Spinal cord (tissue), 10 donors: ENCODE measurements around the gene PTPN4. TPM values are rescaled to one million over a fixed set of nuclear protein-coding genes. Genes with fewer than 3 reads are reported as not detected.

Experiments
- DNase-seq, 6 donors: peaks; one replicate each; pipeline versions ENCODE4 v3.0.0 to v3.0.0-alpha.2; 2013 to 2015; ENCODE audit warnings: low spot score in 6 of 6, low read depth in 4 of 6
- H3K27ac ChIP-seq: one replicate; pipeline ENCODE4 v1.5.1; 2013; ENCODE audit warnings: low read depth, low read length, control low read depth
- H3K27me3 ChIP-seq: one replicate; pipeline ENCODE4 v1.6.1; 2013; ENCODE audit warnings: low read length; ENCODE audit not compliant: control insufficient read depth, insufficient read depth
- H3K36me3 ChIP-seq: one replicate; pipeline ENCODE4 v1.6.1; 2013; ENCODE audit warnings: low read length; ENCODE audit not compliant: control insufficient read depth, insufficient read depth
- H3K4me1 ChIP-seq: one replicate; pipeline ENCODE4 v1.6.1; 2013; ENCODE audit warnings: low read length; ENCODE audit not compliant: control insufficient read depth, insufficient read depth
- H3K4me3 ChIP-seq: one replicate; pipeline ENCODE4 v1.5.1; 2013; ENCODE audit warnings: low read depth, low read length, control low read depth
- H3K9me3 ChIP-seq: one replicate; pipeline ENCODE4 v1.6.1; 2013; ENCODE audit warnings: low read length; ENCODE audit not compliant: control insufficient read depth, insufficient read depth
- WGBS: methylation state at CpG from one replicate; pipeline ENCODE4 v1.1.5; 2013; ENCODE audit warnings: missing lambda C conversion rate; ENCODE audit not compliant: insufficient coverage; 5-methylcytosine and 5-hydroxymethylcytosine counted together
- polyA plus RNA-seq, 2 donors: library from polyadenylated mRNA; unstranded; fragments of 120-200 nt; gene quantifications; one replicate each; pipeline ENCODE4 v1.2.1, GENCODE V29; 2013; ENCODE audit not compliant: insufficient read length in 2 of 2
- total RNA-seq, 2 donors: library from RNA; depleted of rRNA in 1 of 2; stranded (reverse); fragments of 120-200 nt in 1 of 2; fragments of >200 nt in 1 of 2; gene quantifications; one replicate each; pipeline versions ENCODE4 v1.2.3 to v1.2.4, GENCODE V29; 2013 to 2014
- donor health status: healthy.

PTPN4 gene
- total and polyA plus RNA-seq, 4 donors, result 16.8 to 117 (median 45.0) TPM

- peaks cover 24% of the 10 kb centered on the region for H3K4me1 ChIP-seq
- WGBS, result 89% methylated on average over 7 of the region's 12 CpGs
- no peak overlapping the region for H3K27ac ChIP-seq
- no peaks in the 10 kb centered on the region for H3K36me3 ChIP-seq
- H3K4me3 ChIP-seq, result no peak overlapping the region
- no peaks in the 10 kb centered on the region for H3K27me3 ChIP-seq
- DNase-seq, result no peak
- H3K9me3 ChIP-seq, result no peaks in the 10 kb centered on the region
Measured at GRCh38 chr2:119718501-119719260, 41.0 kb upstream of the PTPN4 start.

DNA sequence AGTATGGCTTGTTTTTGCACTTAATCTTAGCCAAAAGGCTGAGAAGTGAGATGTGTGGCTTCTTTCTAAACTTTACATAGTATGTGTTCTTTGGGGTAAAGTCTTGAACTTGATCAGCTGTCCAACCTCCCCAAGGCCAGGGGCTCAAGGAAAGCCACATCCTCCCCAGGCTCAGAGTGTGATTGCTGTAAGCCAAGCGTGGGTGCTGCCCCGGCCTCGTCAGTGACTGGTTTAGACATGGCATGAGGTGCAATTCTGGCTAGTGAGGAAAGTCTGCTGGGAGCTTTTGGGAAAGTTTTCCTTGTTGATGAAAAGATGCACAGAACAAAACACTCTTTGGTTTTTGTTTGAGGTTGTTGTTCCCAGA is 40.5 kb upstream of the PTPN4 start:
- H3K27me3 ChIP-seq, result no peaks in the 10 kb centered on the region
- no peaks in the 10 kb centered on the region for H3K9me3 ChIP-seq
- 91% methylated on average over 3 of the region's 3 CpGs for WGBS
- H3K36me3 ChIP-seq, result no peaks in the 10 kb centered on the region
- peaks cover 23% of the 10 kb centered on the region for H3K4me1 ChIP-seq
- H3K27ac ChIP-seq, result no peak overlapping the region
- H3K4me3 ChIP-seq, result no peak overlapping the region
- no peak for DNase-seq

GRCh38 chr2:119721043-119721442 is 38.7 kb upstream of the PTPN4 start:
- Histone ChIP-seq H3K4me1 (peaks cover 23% of the 10 kb centered on the region), H3K9me3 (no peaks in the 10 kb centered on the region), H3K36me3 (no peaks in the 10 kb centered on the region), H3K27me3 (no peaks in the 10 kb centered on the region), H3K4me3 (no peak overlapping the region), H3K27ac (no peak overlapping the region)
- WGBS, result 92% methylated on average over 1 of the region's 1 CpG
- no peak for DNase-seq

DNA sequence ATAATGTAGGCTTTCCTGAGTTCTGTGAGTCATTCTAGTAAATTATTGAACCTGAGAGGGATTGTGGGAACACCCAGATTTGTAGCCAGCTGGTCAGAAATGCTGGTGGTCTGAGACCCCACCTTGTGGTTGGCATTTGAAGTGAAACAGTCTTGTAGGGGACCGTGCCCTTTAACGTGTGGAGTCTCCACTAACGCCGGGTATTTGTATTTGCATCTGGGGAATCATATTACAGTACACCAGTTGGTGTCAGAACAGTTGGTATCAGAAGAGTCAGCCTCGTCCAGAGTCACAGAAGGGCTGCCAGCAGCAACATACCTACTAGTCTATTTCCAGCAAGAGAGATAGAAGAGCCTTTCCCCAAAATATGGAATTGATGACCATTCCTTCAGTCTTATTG is 38.3 kb upstream of the PTPN4 start:
- Histone ChIP-seq H3K36me3 (no peaks in the 10 kb centered on the region), H3K27me3 (no peaks in the 10 kb centered on the region), H3K4me1 (peaks cover 22% of the 10 kb centered on the region), H3K9me3 (no peaks in the 10 kb centered on the region), H3K27ac (no peak overlapping the region), H3K4me3 (no peak overlapping the region)
- no CpG with 5 or more reads among the region's 5 CpGs for WGBS
- no peak for DNase-seq

DNA sequence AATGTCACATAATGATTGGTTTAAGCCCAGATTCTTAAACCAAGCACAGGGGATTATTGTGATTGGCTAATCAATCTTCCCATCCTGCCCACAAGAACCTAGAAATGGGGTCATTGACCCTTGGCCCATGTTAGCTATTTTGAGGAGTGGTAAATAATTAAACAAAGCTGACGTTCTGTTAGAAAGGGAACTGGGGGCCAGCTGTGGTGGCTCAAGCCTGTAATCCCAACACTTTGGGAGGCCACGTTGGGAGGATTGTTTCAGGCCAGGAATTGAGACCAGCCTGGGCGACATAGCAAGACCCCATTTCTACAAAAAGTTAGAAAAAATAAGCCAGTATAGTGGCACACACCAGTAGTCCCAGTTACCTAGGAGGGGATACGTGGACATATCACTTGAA is 37.8 kb upstream of the PTPN4 start:
- no peak for DNase-seq
- H3K9me3 ChIP-seq, result no peaks in the 10 kb centered on the region
- 67% methylated on average over 1 of the region's 4 CpGs for WGBS
- H3K36me3 ChIP-seq, result no peaks in the 10 kb centered on the region
- H3K4me3 ChIP-seq, result no peak overlapping the region
- no peaks in the 10 kb centered on the region for H3K27me3 ChIP-seq
- no peak overlapping the region for H3K27ac ChIP-seq
- H3K4me1 ChIP-seq, result peaks cover 21% of the 10 kb centered on the region

GRCh38 chr2:119723186-119723585 is 36.5 kb upstream of the PTPN4 start:
- peak; percentile 67 to 94 (median 80) for DNase-seq
- Histone ChIP-seq H3K27ac (peak overlapping the region; percentile 75), H3K4me1 (peaks cover 16% of the 10 kb centered on the region), H3K27me3 (no peaks in the 10 kb centered on the region), H3K36me3 (no peaks in the 10 kb centered on the region), H3K9me3 (no peaks in the 10 kb centered on the region), H3K4me3 (no peak overlapping the region)
- 40% methylated on average over 3 of the region's 8 CpGs for WGBS

DNA sequence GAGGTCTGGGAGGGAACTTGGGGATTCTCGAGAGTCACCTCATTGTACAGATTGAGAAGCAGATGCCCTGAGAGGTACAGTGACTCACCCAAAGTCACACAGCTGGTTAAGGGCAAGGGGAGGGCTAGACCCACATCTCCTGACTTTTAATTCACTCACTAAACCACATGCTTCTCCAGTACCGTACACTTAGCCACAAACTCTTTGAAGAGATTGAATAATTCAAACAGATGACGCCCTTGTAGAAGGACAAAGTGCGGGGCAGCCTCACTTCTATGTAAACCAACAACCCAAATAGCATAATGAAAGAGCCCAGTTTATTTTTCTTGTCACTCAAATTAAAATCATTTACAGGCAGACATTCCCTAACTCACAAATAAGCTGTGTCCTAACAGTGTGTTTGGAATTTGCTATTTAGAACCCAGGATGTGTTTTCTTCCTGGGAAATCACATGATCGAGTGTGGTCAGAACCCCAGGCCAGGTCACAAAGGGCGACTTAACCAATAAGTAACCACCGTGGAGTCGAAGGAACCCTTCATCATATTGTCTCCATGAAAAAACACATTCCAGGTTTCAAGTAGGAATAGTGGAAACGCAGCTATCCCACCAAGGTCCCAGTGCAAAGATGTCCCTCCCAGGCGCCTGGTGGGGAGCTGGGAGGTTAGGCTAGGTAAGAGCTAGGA is 35.8 kb upstream of the PTPN4 start:
- 30% methylated on average over 3 of the region's 10 CpGs for whole genome bisulfite sequencing
- Histone ChIP-seq H3K4me1 (peaks cover 16% of the 10 kb centered on the region), H3K9me3 (no peaks in the 10 kb centered on the region), H3K27me3 (no peaks in the 10 kb centered on the region), H3K27ac (peak overlapping the region; percentile 75), H3K4me3 (no peak overlapping the region), H3K36me3 (no peaks in the 10 kb centered on the region)
- no peak for DNase-seq

DNA sequence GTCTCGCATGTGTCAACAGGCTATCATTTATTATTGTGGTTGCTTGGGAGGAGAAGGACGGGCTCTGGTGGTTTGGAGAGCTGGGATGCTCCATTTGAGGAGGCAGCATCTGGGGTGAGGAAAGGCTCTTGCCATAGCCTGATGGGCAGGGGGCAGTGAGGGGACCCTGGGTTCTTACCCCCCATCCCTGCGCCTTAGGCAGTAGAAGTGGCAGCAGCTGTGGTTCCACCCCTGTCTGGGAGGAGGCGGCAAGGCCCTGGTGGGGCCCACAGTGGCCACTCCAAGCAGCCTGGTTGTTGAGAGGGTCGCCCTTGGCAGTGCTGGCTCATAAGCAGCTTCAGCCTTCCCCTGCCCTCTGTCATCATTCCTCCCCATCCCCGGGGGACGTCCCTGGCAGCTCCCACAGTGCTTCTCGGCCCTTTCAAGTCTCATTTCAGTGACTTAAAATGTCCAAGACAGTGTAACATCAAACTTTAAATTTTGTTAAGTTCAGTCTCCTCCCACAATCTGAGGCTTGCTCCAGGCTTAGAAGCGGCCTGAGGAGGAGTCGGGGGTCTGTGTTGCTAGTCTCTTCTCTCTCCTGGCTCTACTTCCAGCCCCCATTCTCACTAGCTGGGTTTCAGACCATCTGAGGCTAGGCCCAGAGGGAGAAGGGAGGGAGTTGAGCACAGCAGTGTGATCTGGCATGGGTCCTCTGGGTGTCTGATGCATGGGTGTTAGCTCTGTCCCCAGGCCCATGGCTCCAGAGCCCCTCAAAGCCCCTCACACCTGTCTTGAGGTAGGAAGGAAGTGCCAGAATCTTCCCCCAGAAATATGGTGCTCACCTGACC is 34.9 kb upstream of the PTPN4 start:
- Histone ChIP-seq H3K36me3 (no peaks in the 10 kb centered on the region), H3K4me1 (peaks cover 18% of the 10 kb centered on the region), H3K27ac (no peak overlapping the region), H3K4me3 (no peak overlapping the region), H3K9me3 (no peaks in the 10 kb centered on the region), H3K27me3 (no peaks in the 10 kb centered on the region)
- WGBS, result 70% methylated on average over 6 of the region's 10 CpGs
- no peak for DNase-seq

- no CpG with 5 or more reads among the region's 1 CpG for WGBS
Measured at GRCh38 chr2:119727493-119727892, 32.2 kb upstream of the PTPN4 start.

More at GRCh38 chr2:119727493-119727892, 32.2 kb upstream of the PTPN4 start:
- Histone ChIP-seq H3K4me1 (peaks cover 29% of the 10 kb centered on the region), H3K27me3 (no peaks in the 10 kb centered on the region), H3K4me3 (no peak overlapping the region), H3K36me3 (no peaks in the 10 kb centered on the region), H3K27ac (no peak overlapping the region), H3K9me3 (no peaks in the 10 kb centered on the region)
- DNase-seq, result no peak
